K562 (cell line): ENCODE data around the gene ABLIM2. TPM values are rescaled to one million over a fixed set of nuclear protein-coding genes. Genes with fewer than 3 reads are reported as not detected.

Experiments
- ATAC-seq: fragments of 200-7000 bp; cut with Tn5 transposase; 3 replicates; pipeline ENCODE4 v1.9.1; 2020; ENCODE audit warnings: moderate library complexity
- BruUV-seq: library from RNA; stranded (reverse); fragments of 400-500 nt; replicated peaks from 2 replicates; lab custom pipeline; 2021; lab: Mats Ljungman, UMichigan
- CTCF ChIA-PET: fragments of 300-600 bp; formaldehyde crosslinking; extraction: SDS; loops from one replicate; lab custom pipeline; 2021; ENCODE audit warnings: low intra/inter-chr PET ratio; lab: Yijun Ruan, JAX
- POLR2A ChIA-PET: fragments of 300-600, 350-650 bp; sonication (Branson Sonifier 250); formaldehyde crosslinking; extraction: SDS; loops from one replicate; lab custom pipeline; 2021; ENCODE audit warnings: antibody characterized with exemption, inconsistent platforms; lab: Yijun Ruan, JAX
- DNase-seq, 4 experiments: peaks; one replicate each; pipeline versions ENCODE4 v3.0.0 to v3.0.0-alpha.2; 2011 to 2018; ENCODE audit warnings: low spot score in 3 of 4, mixed read lengths in 3 of 4; ENCODE audit errors: extremely low read depth in 1 of 4
- FAIRE-seq: peaks from 2 replicates; lab custom pipeline; 2011; peaks lifted over from hg19 to GRCh38; lab: Jason Lieb, UNC
- H2AFZ ChIP-seq: 2 replicates; pipeline ENCODE4 v1.6.0; 2011; ENCODE audit warnings: low read depth, low read length, control low read depth, inconsistent platforms
- H3K27ac ChIP-seq: fragments of 200-600 bp; 3 replicates; pipeline ENCODE4 v1.8.0; 2011; ENCODE audit warnings: low read depth, mild to moderate bottlenecking, control low read depth, inconsistent platforms, low read length, moderate library complexity, mixed read lengths; ENCODE audit errors: extremely low read depth
- H3K27me3 ChIP-seq, 2 experiments: fragments of 300-600 bp in 1 of 2; 2 replicates in 1 of 2; 3 replicates in 1 of 2; pipeline versions ENCODE4 v1.6.0 to v1.8.0; 2011; ENCODE audit warnings: inconsistent platforms in 2 of 2, low read length in 2 of 2, mild to moderate bottlenecking in 1 of 2, mixed read lengths in 1 of 2, moderate library complexity in 1 of 2; ENCODE audit not compliant: control insufficient read depth in 2 of 2, insufficient read depth in 2 of 2
- H3K36me3 ChIP-seq: fragments of 300-600 bp; 3 replicates; pipeline ENCODE4 v1.8.0; 2011; ENCODE audit warnings: mild to moderate bottlenecking, low read length, inconsistent platforms; ENCODE audit not compliant: control insufficient read depth, insufficient read depth
- H3K4me1 ChIP-seq, 2 experiments: fragments of 200-600 bp in 1 of 2; replicated peaks in 1 of 2; 2 replicates in 1 of 2; 3 replicates in 1 of 2; pipeline versions ENCODE4 v1.5.1 to v1.8.0; 2011; ENCODE audit warnings: inconsistent platforms in 2 of 2, low read length in 2 of 2, mild to moderate bottlenecking in 1 of 2, mixed read lengths in 1 of 2, moderate library complexity in 1 of 2; ENCODE audit not compliant: control insufficient read depth in 2 of 2, insufficient read depth in 2 of 2
- H3K4me2 ChIP-seq: 2 replicates; pipeline ENCODE4 v1.6.1; 2011; ENCODE audit warnings: low read length, control low read depth, inconsistent platforms, mixed read lengths; ENCODE audit not compliant: insufficient read depth
- H3K4me3 ChIP-seq: fragments of 200-600 bp; sonication (generic), shearing (Covaris generic); 2 replicates; pipeline ENCODE4 v1.5.1; 2016; ENCODE audit warnings: control low read depth, inconsistent platforms
- H3K79me2 ChIP-seq: fragments of 200-600 bp; 3 replicates; pipeline ENCODE4 v1.8.0; 2011; ENCODE audit warnings: low read length, inconsistent platforms; ENCODE audit not compliant: control insufficient read depth, insufficient read depth
- H3K9ac ChIP-seq, 2 experiments: 2 replicates each; pipeline versions ENCODE4 v1.6.0 to v1.6.1; 2011; ENCODE audit warnings: low read depth in 2 of 2, low read length in 2 of 2, control low read depth in 1 of 2, inconsistent platforms in 1 of 2, mild to moderate bottlenecking in 1 of 2, mixed read lengths in 1 of 2; ENCODE audit not compliant: insufficient read depth in 1 of 2
- H3K9me1 ChIP-seq: one replicate; pipeline ENCODE4 v1.6.0; 2011; ENCODE audit warnings: inconsistent platforms, mild to moderate bottlenecking, low read length, moderate library complexity; ENCODE audit not compliant: control insufficient read depth, insufficient read depth
- H3K9me3 ChIP-seq: replicated peaks from 2 replicates; pipeline ENCODE4 v1.5.1; 2011; ENCODE audit warnings: low read depth, low read length, inconsistent platforms; ENCODE audit not compliant: control insufficient read depth, insufficient read depth
- H4K20me1 ChIP-seq: replicated peaks from 2 replicates; pipeline ENCODE4 v1.6.1; 2011; ENCODE audit warnings: low read length, inconsistent platforms, mixed read lengths; ENCODE audit not compliant: control insufficient read depth, insufficient read depth
- CBFB ChIP-seq: sonication (generic); formaldehyde crosslinking; IDR thresholded peaks from 2 replicates; pipeline ENCODE4 v1.4.0; 2020; ENCODE audit warnings: mild to moderate bottlenecking, missing genetic modification reagents
- CBX1 ChIP-seq: sonication (generic); IDR thresholded peaks from 2 replicates; pipeline ENCODE4 v1.6.1; 2016; ENCODE audit warnings: antibody characterized with exemption, low read depth, mild to moderate bottlenecking
- CSDE1 ChIP-seq, 2 experiments: fragments of 450-650 bp; IDR thresholded peaks; 2 replicates each; pipeline ENCODE4 v1.6.1; 2016; ENCODE audit warnings: mild to moderate bottlenecking in 1 of 2
- CTBP1 ChIP-seq: fragments of 450-650 bp; IDR thresholded peaks from 2 replicates; pipeline ENCODE4 v1.6.1; 2016; ENCODE audit warnings: borderline replicate concordance
- DMBX1 ChIP-seq: fragments of 250-450 bp; sonication (Bioruptor Pico); IDR thresholded peaks from 2 replicates; pipeline ENCODE4 v1.8.0; 2022; ENCODE audit warnings: inconsistent platforms, mild to moderate bottlenecking, moderate library complexity, borderline replicate concordance
- E2F1 ChIP-seq: sonication (generic); formaldehyde crosslinking; IDR thresholded peaks from 2 replicates; pipeline ENCODE4 v1.8.1; 2023; ENCODE audit warnings: mild to moderate bottlenecking, missing genetic modification reagents, moderate library complexity
- ILF3 ChIP-seq: fragments of 450-650 bp; IDR thresholded peaks from 2 replicates; pipeline ENCODE4 v1.6.1; 2018; ENCODE audit warnings: antibody characterized with exemption, mild to moderate bottlenecking, moderate library complexity, borderline replicate concordance
- ILK ChIP-seq: fragments of 450-650 bp; IDR thresholded peaks from 2 replicates; pipeline ENCODE4 v1.6.1; 2016; ENCODE audit warnings: missing genetic modification characterization, low read depth, mild to moderate bottlenecking, missing compliant biosample characterization, moderate library complexity, borderline replicate concordance
- NRF1 ChIP-seq, 2 experiments: fragments of 450-650 bp; IDR thresholded peaks in 1 of 2; conservative IDR thresholded peaks in 1 of 2; 2 replicates each; pipeline ENCODE4 v1.6.1; 2014; ENCODE audit warnings: mild to moderate bottlenecking in 2 of 2
- SRF ChIP-seq, 2 experiments: fragments of 250-450, 450-650 bp in 1 of 2; sonication (Bioruptor Pico) in 1 of 2; sonication (generic) in 1 of 2; formaldehyde crosslinking; IDR thresholded peaks; 2 replicates each; pipeline versions ENCODE4 v1.5.0 to v1.5.1; 2020 to 2022; ENCODE audit warnings: mild to moderate bottlenecking in 1 of 2, missing genetic modification reagents in 1 of 2
- TCF7 ChIP-seq: sonication (generic); IDR thresholded peaks from 2 replicates; pipeline ENCODE4 v1.6.1; 2016; ENCODE audit warnings: antibody characterized with exemption, borderline replicate concordance
- ZNF253 ChIP-seq: fragments of 250-450 bp; sonication (Bioruptor Pico); conservative IDR thresholded peaks from 2 replicates; pipeline ENCODE4 v1.6.1; 2021; ENCODE audit warnings: mild to moderate bottlenecking
- ZNF586 ChIP-seq: fragments of 450-650 bp; formaldehyde crosslinking; conservative IDR thresholded peaks from 2 replicates; pipeline ENCODE4 v1.4.0; 2020; ENCODE audit warnings: mild to moderate bottlenecking, moderate library complexity
- WGBS: fragments of 100-300 bp; shearing (Covaris generic); methylation state at CpG from one replicate; pipeline ENCODE4 v1.1.6; 2016; ENCODE audit warnings: low coverage, mixed read lengths; ENCODE audit not compliant: insufficient coverage; ENCODE audit errors: missing lambda C conversion rate; 5-methylcytosine and 5-hydroxymethylcytosine counted together
- in situ Hi-C: fragments of 300-500 bp; cut with MboI; formaldehyde crosslinking; loops from 4 replicates; pipeline ENCODE4 v1.15.0; 2018; ENCODE audit warnings: inconsistent platforms, mixed read lengths
- intact Hi-C: fragments of 100-400 bp; cut with micrococcal nuclease; formaldehyde crosslinking; loops from 2 replicates; pipeline ENCODE4 v1.14.2; 2022
- polyA plus RNA-seq, 8 experiments: library from polyadenylated mRNA; depleted of rRNA in 4 of 8; stranded (reverse) in 5 of 8; unstranded in 3 of 8; fragments of >200 nt; fragmentation: Nextera tagmentation in 2 of 8; fragmentation: Illumina TruSeq in 1 of 8; extraction: Ambion mirVana in 2 of 8; extraction: Trizol in 1 of 8; gene quantifications; 2 replicates each; pipeline versions ENCODE4 v1.2.1 to v1.2.3, GENCODE V29; 2011 to 2014; ENCODE audit warnings: inconsistent platforms in 1 of 8, missing spikeins in 1 of 8
- total RNA-seq, 7 experiments: library from RNA; depleted of rRNA in 6 of 7; stranded (reverse); fragments of >200 nt in 6 of 7; fragmentation: Illumina TruSeq in 2 of 7; extraction: Trizol in 2 of 7; gene quantifications; 2 replicates each; pipeline versions ENCODE4 v1.2.1 to v1.2.3, GENCODE V29; 2011 to 2021; ENCODE audit warnings: low replicate concordance in 1 of 7

The ABLIM2 gene
- total and polyA plus RNA-seq, 9 of the 15 experiments (the other 6 are each of a cell fraction or from before 2014, with no cell fraction given) = not detected

- ChIA-PET POLR2A (no interaction called here), CTCF (no interaction called here)
- Histone ChIP-seq H3K79me2 (no peaks in the 10 kb centered on the region), H3K27me3 (peaks cover 0 to 71% of the 10 kb centered on the region in 2 experiments), H3K36me3 (no peaks in the 10 kb centered on the region), H3K9me3 (no peaks in the 10 kb centered on the region), H3K9me1 (no peaks in the 10 kb centered on the region), H3K27ac (no peak overlapping the region), H3K4me1 (no peaks in the 10 kb centered on the region), H3K4me2 (no peak overlapping the region), H4K20me1 (no peaks in the 10 kb centered on the region; the same call in 1 of the 2 replicates), H2AFZ (no peak overlapping the region), H3K9ac (no peak overlapping the region), H3K4me3 (no peak overlapping the region)
- FAIRE-seq = peak; percentile 42
- DNase-seq = no peak
- no peak; the same call in 2 of the 3 replicates for ATAC-seq
- TF ChIP-seq NRF1 (conservative IDR thresholded peaks at IDR 0.05 in 1 of 2, IDR thresholded peaks at IDR 0.05 in 1 of 2) = peak; percentile 47 to 60
- TF ChIP-seq ZNF253 (CRISPR knock-in tag) = no peak
- 5% methylated on average over 21 of the region's 27 CpGs for WGBS
- in situ Hi-C loops (no loop called here), intact Hi-C loops (no loop called here)
- BruUV-seq = no TSS peak
Measured at GRCh38 chr4:8069102-8069752, 89.4 kb downstream of the ABLIM2 start.

GRCh38 chr4:8067945-8068896, 90.4 kb downstream of the ABLIM2 start:
- no TSS peak for BruUV-seq
- 2% methylated on average over 28 of the region's 28 CpGs for WGBS
- peaks cover 0 to 61% of the 10 kb centered on the region in 2 experiments for H3K27me3 ChIP-seq
- in situ Hi-C loops = no loop called here
- DNase-seq (no peak), ATAC-seq (no peak), FAIRE-seq (no peak)
- no peak overlapping the region for H3K4me2 ChIP-seq
- intact Hi-C loops = no loop called here
- H2AFZ ChIP-seq = no peak overlapping the region
- no peaks in the 10 kb centered on the region for H3K9me3 ChIP-seq
- H3K9ac ChIP-seq = no peak overlapping the region; a peak in 1 of 4 replicates
- POLR2A ChIA-PET = interaction anchor here (0.6 kb wide), 1 partner anchor 236 kb away, joined by 3 read pairs; no protein-coding TSS in a partner anchor
- no peaks in the 10 kb centered on the region for H3K9me1 ChIP-seq
- no peaks in the 10 kb centered on the region for H3K79me2 ChIP-seq
- H3K4me3 ChIP-seq = no peak overlapping the region
- CTCF ChIA-PET = no interaction called here
- H3K4me1 ChIP-seq = no peaks in the 10 kb centered on the region
- H3K27ac ChIP-seq = no peak overlapping the region
- no peaks in the 10 kb centered on the region; the same call in 1 of the 2 replicates for H4K20me1 ChIP-seq
- H3K36me3 ChIP-seq = no peaks in the 10 kb centered on the region
- no peak for TF ChIP-seq ILF3
- TF ChIP-seq CTBP1 = no peak
- no peak for TF ChIP-seq CSDE1 (IDR thresholded peaks at IDR 0.05)
- TF ChIP-seq CBFB = no peak
- TF ChIP-seq SRF (CRISPR knock-in tag; IDR thresholded peaks at IDR 0.05) = no peak
- no peak for TF ChIP-seq DMBX1 (CRISPR knock-in tag)
- TF ChIP-seq ZNF586 (CRISPR knock-in tag) = no peak
- no peak for TF ChIP-seq E2F1 (CRISPR knock-in tag)
- TF ChIP-seq ILK (tag) = no peak
- no peak for TF ChIP-seq CBX1
- TF ChIP-seq TCF7 = no peak
